GM21381 (cell line): ENCODE results near the gene PEX7.
"Not testable (repeated sequence)": the region's sequence is repeated elsewhere in the genome, so short reads cannot be mapped to it uniquely, and the experiment has no call there.

Experiments
- ATAC-seq: cut with Tn5 transposase; IDR thresholded peaks from one replicate; pipeline ENCODE4 v1.9.1; 2021; ENCODE audit warnings: mild to moderate bottlenecking, moderate library complexity; ENCODE audit not compliant: unreplicated experiment

The PEX7 gene

GRCh38 chr6:136822376-136823127 is at the start of gene PEX7:
PEX7 (plus strand) TSS chr6:136822592; CDS start chr6:136822666, 74 bp downstream.
- ATAC-seq = peak; percentile 94

GRCh38 chr6:136772685-136773472 is 49.5 kb upstream of the PEX7 start:
- peak; percentile 67 for ATAC-seq

- no peak for ATAC-seq
Observed at GRCh38 chr6:136773473-136773796, 49.0 kb upstream of the PEX7 start.

GRCh38 chr6:136774228-136775041 is 48.0 kb upstream of the PEX7 start:
- no peak for ATAC-seq

- ATAC-seq = no peak
Observed at GRCh38 chr6:136775081-136775480, 47.3 kb upstream of the PEX7 start.

- ATAC-seq = no peak
Observed at GRCh38 chr6:136775548-136775947, 46.8 kb upstream of the PEX7 start.

GRCh38 chr6:136777651-136778050 is 44.7 kb upstream of the PEX7 start:
- no peak for ATAC-seq

GRCh38 chr6:136779682-136780081 is 42.7 kb upstream of the PEX7 start:
- ATAC-seq = no peak

GRCh38 chr6:136780972-136781371 is 41.4 kb upstream of the PEX7 start:
- no peak for ATAC-seq

- ATAC-seq = no peak
Observed at GRCh38 chr6:136782021-136782770, 40.2 kb upstream of the PEX7 start.

GRCh38 chr6:136783021-136783420 is 39.4 kb upstream of the PEX7 start:
- ATAC-seq = no peak

- peak; percentile 63 for ATAC-seq
Observed at GRCh38 chr6:136783495-136784270, 38.7 kb upstream of the PEX7 start.

- ATAC-seq = no peak
Observed at GRCh38 chr6:136784271-136784664, 38.1 kb upstream of the PEX7 start.

GRCh38 chr6:136784910-136785746 is 37.3 kb upstream of the PEX7 start:
- ATAC-seq = peak; percentile 44

GRCh38 chr6:136786658-136787057 is 35.7 kb upstream of the PEX7 start:
- ATAC-seq = no peak

- ATAC-seq = no peak
Observed at GRCh38 chr6:136787726-136788068, 34.7 kb upstream of the PEX7 start.

- ATAC-seq = no peak
Observed at GRCh38 chr6:136788069-136788902, 34.1 kb upstream of the PEX7 start.

- ATAC-seq = not testable (repeated sequence)
Observed at GRCh38 chr6:136789440-136789839, 33.0 kb upstream of the PEX7 start.
